IMR-90 (cell line): ENCODE data around the gene MAN2A1. TPM values are rescaled to one million over a fixed set of nuclear protein-coding genes. Genes with fewer than 3 reads are reported as not detected.

ENCODE experiments used
- ATAC-seq: fragments of 200-7000 bp; cut with Tn5 transposase; 2 replicates; pipeline ENCODE4 v1.9.1; 2020; ENCODE audit warnings: low read depth, mild to moderate bottlenecking, moderate library complexity
- BruUV-seq: library from RNA; stranded (reverse); fragments of 400-500 nt; replicated peaks from 2 replicates; lab custom pipeline; 2021; lab: Mats Ljungman, UMichigan
- CTCF ChIA-PET: fragments of 300-600 bp; formaldehyde crosslinking; extraction: SDS; loops from one replicate; lab custom pipeline; 2021; ENCODE audit warnings: antibody characterized with exemption; lab: Yijun Ruan, JAX
- POLR2A ChIA-PET: fragments of 300-600 bp; sonication (Branson Sonifier 250); formaldehyde crosslinking; loops from one replicate; lab custom pipeline; 2022; ENCODE audit warnings: antibody characterized with exemption; ENCODE audit not compliant: unreplicated experiment; lab: Charles Lee
- DNase-seq: peaks from one replicate; pipeline ENCODE4 v3.0.0; 2013
- H2AFZ ChIP-seq: replicated peaks from 2 replicates; pipeline ENCODE3; 2013; ENCODE audit warnings: low read length, mild to moderate bottlenecking; ENCODE audit not compliant: poor library complexity
- H2AK5ac ChIP-seq: 2 replicates; pipeline ENCODE4 v1.6.1; 2013; ENCODE audit warnings: low read depth, low read length, inconsistent platforms
- H2AK9ac ChIP-seq: replicated peaks from 2 replicates; pipeline ENCODE3; 2013; ENCODE audit warnings: mild to moderate bottlenecking, low read depth, low read length, moderate library complexity; ENCODE audit not compliant: poor library complexity
- H2BK120ac ChIP-seq: 2 replicates; pipeline ENCODE4 v1.6.1; 2013; ENCODE audit warnings: low read depth, low read length, inconsistent platforms
- H2BK15ac ChIP-seq: 3 replicates; pipeline ENCODE4 v1.6.1; 2013; ENCODE audit warnings: low read depth, low read length, inconsistent platforms
- H2BK20ac ChIP-seq: 2 replicates; pipeline ENCODE4 v1.6.1; 2013; ENCODE audit warnings: low read depth, mild to moderate bottlenecking, inconsistent platforms, low read length, moderate library complexity
- H2BK5ac ChIP-seq: 2 replicates; pipeline ENCODE4 v1.6.1; 2013; ENCODE audit warnings: mild to moderate bottlenecking, low read depth, low read length, inconsistent platforms; ENCODE audit not compliant: poor library complexity, severe bottlenecking
- H3K14ac ChIP-seq: replicated peaks from 2 replicates; pipeline ENCODE4 v1.6.1; 2013; ENCODE audit warnings: low read depth, low read length, inconsistent platforms
- H3K18ac ChIP-seq: 2 replicates; pipeline ENCODE4 v1.6.1; 2013; ENCODE audit warnings: low read depth, low read length, control low read depth
- H3K23ac ChIP-seq: 2 replicates; pipeline ENCODE4 v1.6.1; 2013; ENCODE audit warnings: low read depth, low read length, inconsistent platforms
- H3K27ac ChIP-seq: 2 replicates; pipeline ENCODE4 v1.5.1; 2013; ENCODE audit warnings: mild to moderate bottlenecking, control low read depth, low read length; ENCODE audit not compliant: insufficient read depth
- H3K27me3 ChIP-seq: 2 replicates; pipeline ENCODE4 v1.6.1; 2013; ENCODE audit warnings: low read length; ENCODE audit not compliant: control insufficient read depth, insufficient read depth
- H3K36me3 ChIP-seq: 2 replicates; pipeline ENCODE4 v1.6.1; 2013; ENCODE audit warnings: low read length, mixed read lengths; ENCODE audit not compliant: control insufficient read depth, insufficient read depth
- H3K4ac ChIP-seq: 2 replicates; pipeline ENCODE4 v1.6.1; 2013; ENCODE audit warnings: low read depth, low read length, inconsistent platforms
- H3K4me1 ChIP-seq: 2 replicates; pipeline ENCODE4 v1.6.1; 2013; ENCODE audit warnings: low read length, mixed read lengths; ENCODE audit not compliant: control insufficient read depth, insufficient read depth
- H3K4me2 ChIP-seq: 2 replicates; pipeline ENCODE4 v1.6.1; 2013; ENCODE audit warnings: low read depth, mild to moderate bottlenecking, control low read depth, low read length, moderate library complexity
- H3K4me3 ChIP-seq: 2 replicates; pipeline ENCODE4 v1.5.1; 2013; ENCODE audit warnings: low read depth, mild to moderate bottlenecking, control low read depth, low read length, moderate library complexity; ENCODE audit not compliant: insufficient read depth
- H3K56ac ChIP-seq: 2 replicates; pipeline ENCODE4 v1.6.1; 2013; ENCODE audit warnings: low read length, inconsistent platforms; ENCODE audit not compliant: insufficient read depth; ENCODE audit errors: extremely low read depth
- H3K79me1 ChIP-seq, 2 experiments: 2 replicates each; pipeline ENCODE4 v1.6.1; 2013; ENCODE audit warnings: low read length in 2 of 2, inconsistent platforms in 1 of 2, low read depth in 1 of 2
- H3K9ac ChIP-seq: 2 replicates; pipeline ENCODE4 v1.6.1; 2013; ENCODE audit warnings: low read depth, low read length, control low read depth
- H3K9me1 ChIP-seq: 2 replicates; pipeline ENCODE4 v1.6.1; 2013; ENCODE audit warnings: low read length, inconsistent platforms; ENCODE audit not compliant: insufficient read depth
- H3K9me3 ChIP-seq: 2 replicates; pipeline ENCODE4 v1.6.1; 2013; ENCODE audit warnings: low read length; ENCODE audit not compliant: control insufficient read depth, insufficient read depth
- H4K20me1 ChIP-seq: 2 replicates; pipeline ENCODE4 v1.6.1; 2013; ENCODE audit warnings: low read length, inconsistent platforms; ENCODE audit not compliant: insufficient read depth
- H4K5ac ChIP-seq: 2 replicates; pipeline ENCODE4 v1.6.1; 2013; ENCODE audit warnings: mild to moderate bottlenecking, low read depth, low read length, control low read depth
- H4K8ac ChIP-seq, 2 experiments: 2 replicates each; pipeline ENCODE4 v1.6.1; 2013; ENCODE audit warnings: low read depth in 2 of 2, low read length in 2 of 2, control low read depth in 1 of 2, inconsistent platforms in 1 of 2
- H4K91ac ChIP-seq: 2 replicates; pipeline ENCODE4 v1.6.1; 2013; ENCODE audit warnings: low read depth, low read length, inconsistent platforms; ENCODE audit not compliant: insufficient read depth
- CEBPB ChIP-seq: IDR thresholded peaks from 2 replicates; pipeline ENCODE4 v1.6.1; 2012; ENCODE audit warnings: low read depth, low read length, improper control_type of control experiment
- CHD1 ChIP-seq: IDR thresholded peaks from 2 replicates; pipeline ENCODE4 v1.6.1; 2012; ENCODE audit warnings: low read depth, low read length, improper control_type of control experiment
- FOS ChIP-seq: fragments of 150-350 bp; IDR thresholded peaks from 2 replicates; pipeline ENCODE4 v1.6.1; 2016; ENCODE audit warnings: low read depth, low read length
- MAFK ChIP-seq: IDR thresholded peaks from 2 replicates; pipeline ENCODE4 v1.6.1; 2012; ENCODE audit warnings: low read depth, low read length, improper control_type of control experiment
- MAZ ChIP-seq: IDR thresholded peaks from 2 replicates; pipeline ENCODE4 v1.6.1; 2012; ENCODE audit warnings: low read depth, mild to moderate bottlenecking, low read length, improper control_type of control experiment, moderate library complexity, borderline replicate concordance
- MXI1 ChIP-seq: IDR thresholded peaks from 2 replicates; pipeline ENCODE4 v1.6.1; 2012; ENCODE audit warnings: low read depth, mild to moderate bottlenecking, low read length, moderate library complexity, borderline replicate concordance
- NFE2L2 ChIP-seq: fragments of 150-350 bp; IDR thresholded peaks from 2 replicates; pipeline ENCODE4 v1.6.1; 2016; ENCODE audit warnings: low read depth, mild to moderate bottlenecking, low read length
- POLR2A ChIP-seq: IDR thresholded peaks from 2 replicates; pipeline ENCODE4 v1.6.1; 2012; ENCODE audit warnings: mild to moderate bottlenecking, low read depth, low read length
- RCOR1 ChIP-seq: IDR thresholded peaks from 2 replicates; pipeline ENCODE4 v1.6.1; 2012; ENCODE audit warnings: mild to moderate bottlenecking, low read length, improper control_type of control experiment; ENCODE audit not compliant: insufficient replicate concordance
- RFX5 ChIP-seq: IDR thresholded peaks from 2 replicates; pipeline ENCODE4 v1.8.0; 2012; ENCODE audit warnings: low read depth, mild to moderate bottlenecking, low read length, moderate library complexity
- SMC3 ChIP-seq: fragments of 150-350 bp; IDR thresholded peaks from 2 replicates; pipeline ENCODE4 v1.6.1; 2016; ENCODE audit warnings: low read depth, mild to moderate bottlenecking, antibody characterized with exemption, low read length, moderate library complexity
- WGBS, 2 experiments: methylation state at CpG; one replicate each; pipeline versions ENCODE4 v1.1.5 to v1.1.7; 2013; ENCODE audit warnings: missing lambda C conversion rate in 2 of 2; ENCODE audit not compliant: insufficient read length in 1 of 2; ENCODE audit errors: extremely low coverage in 2 of 2; 5-methylcytosine and 5-hydroxymethylcytosine counted together
- dilution Hi-C: fragments of 300-500 bp; cut with HindIII; formaldehyde crosslinking; loops from one replicate; pipeline ENCODE4 v1.14.3; 2018; ENCODE audit warnings: low sequenced_read_pairs; ENCODE audit not compliant: unreplicated experiment
- in situ Hi-C: fragments of 300-500 bp; cut with MboI; formaldehyde crosslinking; loops from 3 replicates; pipeline ENCODE4 v1.14.3; 2019; ENCODE audit warnings: low sequenced_read_pairs, inconsistent platforms, mixed read lengths
- intact Hi-C: fragments of 100-400 bp; cut with micrococcal nuclease; formaldehyde crosslinking; loops from 2 replicates; pipeline ENCODE4 v1.10.0; 2022
- polyA plus RNA-seq, 3 experiments: library from polyadenylated mRNA; depleted of rRNA; stranded (reverse); fragments of >200 nt; gene quantifications; 2 replicates each; pipeline ENCODE4 v1.2.3, GENCODE V29; 2012; ENCODE audit warnings: low replicate concordance in 1 of 3
- total RNA-seq: library from RNA; depleted of rRNA; stranded (reverse); fragments of >200 nt; gene quantifications from 2 replicates; pipeline ENCODE4 v1.2.3, GENCODE V29; 2012
- TF ChIP-seq, protein P1 (sequence below): conservative IDR thresholded peaks from 2 replicates; pipeline ENCODE4 v1.5.1; 2012; ENCODE audit warnings: mild to moderate bottlenecking, low read depth, low read length, improper control_type of control experiment
- TF ChIP-seq, protein P2 (sequence below): fragments of 150-350 bp; IDR thresholded peaks from 2 replicates; pipeline ENCODE4 v1.6.1; 2016; ENCODE audit warnings: low read depth, mild to moderate bottlenecking, low read length, moderate library complexity, borderline replicate concordance

Gene MAN2A1
- total and polyA plus RNA-seq, 2 of the 4 experiments (the other 2 are of a cell fraction): 16.4 to 29.6 TPM

- Histone ChIP-seq H4K91ac (peak overlapping the region; percentile 43), H3K4ac (peak overlapping the region; percentile 44), H4K20me1 (no peaks in the 10 kb centered on the region), H3K23ac (peak overlapping the region; percentile 24), H2AK5ac (peak overlapping the region; percentile 47), H2BK5ac (peak overlapping the region; percentile 65), H2BK15ac (peak overlapping the region; percentile 29; the same call in 1 of the 3 replicates), H3K4me2 (peak overlapping the region; percentile 62), H3K9me3 (no peaks in the 10 kb centered on the region), H4K8ac (peak overlapping the region; percentile 22 to 70; a peak in 3 of 4 replicates), H3K4me3 (no peak overlapping the region), H3K18ac (peak overlapping the region; percentile 11), H4K5ac (peak overlapping the region; percentile 3; the same call in 1 of the 2 replicates), H2BK20ac (peak overlapping the region; percentile 67), H3K9ac (peak overlapping the region; percentile 11; the same call in 1 of the 2 replicates), H3K27me3 (no peaks in the 10 kb centered on the region), H3K27ac (peak overlapping the region; percentile 55), H2BK120ac (peak overlapping the region; percentile 68), H3K36me3 (no peaks in the 10 kb centered on the region; the same call in 1 of the 2 replicates), H3K56ac (no peak overlapping the region), H3K79me1 (peaks cover 20 to 39% of the 10 kb centered on the region in 2 experiments), H3K14ac (peak overlapping the region; percentile 75), H2AK9ac (no peak overlapping the region), H3K9me1 (peaks cover 9% of the 10 kb centered on the region), H2AFZ (peak overlapping the region; percentile 25), H3K4me1 (peaks cover 22% of the 10 kb centered on the region)
- WGBS, 2 experiments: 40% methylated on average over 1 of the region's 4 CpGs; no CpG with 5 or more reads in 1 of the 2 experiments
- ATAC-seq: peak; percentile 30
- TF ChIP-seq POLR2A (no peak), MAZ (no peak), SMC3 (no peak), RFX5 (no peak), NFE2L2 (no peak), MXI1 (no peak), MAFK (no peak), RCOR1 (no peak), FOS (no peak), CEBPB (no peak), CHD1 (no peak)
- TF ChIP-seq, protein P1, sequence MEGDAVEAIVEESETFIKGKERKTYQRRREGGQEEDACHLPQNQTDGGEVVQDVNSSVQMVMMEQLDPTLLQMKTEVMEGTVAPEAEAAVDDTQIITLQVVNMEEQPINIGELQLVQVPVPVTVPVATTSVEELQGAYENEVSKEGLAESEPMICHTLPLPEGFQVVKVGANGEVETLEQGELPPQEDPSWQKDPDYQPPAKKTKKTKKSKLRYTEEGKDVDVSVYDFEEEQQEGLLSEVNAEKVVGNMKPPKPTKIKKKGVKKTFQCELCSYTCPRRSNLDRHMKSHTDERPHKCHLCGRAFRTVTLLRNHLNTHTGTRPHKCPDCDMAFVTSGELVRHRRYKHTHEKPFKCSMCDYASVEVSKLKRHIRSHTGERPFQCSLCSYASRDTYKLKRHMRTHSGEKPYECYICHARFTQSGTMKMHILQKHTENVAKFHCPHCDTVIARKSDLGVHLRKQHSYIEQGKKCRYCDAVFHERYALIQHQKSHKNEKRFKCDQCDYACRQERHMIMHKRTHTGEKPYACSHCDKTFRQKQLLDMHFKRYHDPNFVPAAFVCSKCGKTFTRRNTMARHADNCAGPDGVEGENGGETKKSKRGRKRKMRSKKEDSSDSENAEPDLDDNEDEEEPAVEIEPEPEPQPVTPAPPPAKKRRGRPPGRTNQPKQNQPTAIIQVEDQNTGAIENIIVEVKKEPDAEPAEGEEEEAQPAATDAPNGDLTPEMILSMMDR: no peak
- TF ChIP-seq, protein P2, sequence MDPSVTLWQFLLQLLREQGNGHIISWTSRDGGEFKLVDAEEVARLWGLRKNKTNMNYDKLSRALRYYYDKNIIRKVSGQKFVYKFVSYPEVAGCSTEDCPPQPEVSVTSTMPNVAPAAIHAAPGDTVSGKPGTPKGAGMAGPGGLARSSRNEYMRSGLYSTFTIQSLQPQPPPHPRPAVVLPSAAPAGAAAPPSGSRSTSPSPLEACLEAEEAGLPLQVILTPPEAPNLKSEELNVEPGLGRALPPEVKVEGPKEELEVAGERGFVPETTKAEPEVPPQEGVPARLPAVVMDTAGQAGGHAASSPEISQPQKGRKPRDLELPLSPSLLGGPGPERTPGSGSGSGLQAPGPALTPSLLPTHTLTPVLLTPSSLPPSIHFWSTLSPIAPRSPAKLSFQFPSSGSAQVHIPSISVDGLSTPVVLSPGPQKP: no peak
- dilution Hi-C loops (no loop called here), intact Hi-C loops (no loop called here), in situ Hi-C loops (no loop called here)
- no TSS peak for BruUV-seq
- peak; percentile 55 for DNase-seq
- ChIA-PET POLR2A (no interaction called here), CTCF (interaction anchor here (1.0 to 1.5 kb wide), 2 partner anchors 14 to 51 kb away, joined by 3 read pairs; no protein-coding TSS in a partner anchor)
These were observed 50.3 kb downstream of the MAN2A1 start for GRCh38 chr5:109739741-109740728.
